GM21390 (cell line): Measurements from ENCODE around the gene TOMM40L.
A peak's percentile ranks its signal among the peaks of the same experiment; 100 is the strongest.
"Not testable (repeated sequence)": the region's sequence is repeated elsewhere in the genome, so short reads cannot be mapped to it uniquely, and the experiment has no call there.

ENCODE experiments used
- ATAC-seq: cut with Tn5 transposase; IDR thresholded peaks from one replicate; pipeline ENCODE4 v1.9.1; 2021; ENCODE audit not compliant: unreplicated experiment

Gene TOMM40L

DNA sequence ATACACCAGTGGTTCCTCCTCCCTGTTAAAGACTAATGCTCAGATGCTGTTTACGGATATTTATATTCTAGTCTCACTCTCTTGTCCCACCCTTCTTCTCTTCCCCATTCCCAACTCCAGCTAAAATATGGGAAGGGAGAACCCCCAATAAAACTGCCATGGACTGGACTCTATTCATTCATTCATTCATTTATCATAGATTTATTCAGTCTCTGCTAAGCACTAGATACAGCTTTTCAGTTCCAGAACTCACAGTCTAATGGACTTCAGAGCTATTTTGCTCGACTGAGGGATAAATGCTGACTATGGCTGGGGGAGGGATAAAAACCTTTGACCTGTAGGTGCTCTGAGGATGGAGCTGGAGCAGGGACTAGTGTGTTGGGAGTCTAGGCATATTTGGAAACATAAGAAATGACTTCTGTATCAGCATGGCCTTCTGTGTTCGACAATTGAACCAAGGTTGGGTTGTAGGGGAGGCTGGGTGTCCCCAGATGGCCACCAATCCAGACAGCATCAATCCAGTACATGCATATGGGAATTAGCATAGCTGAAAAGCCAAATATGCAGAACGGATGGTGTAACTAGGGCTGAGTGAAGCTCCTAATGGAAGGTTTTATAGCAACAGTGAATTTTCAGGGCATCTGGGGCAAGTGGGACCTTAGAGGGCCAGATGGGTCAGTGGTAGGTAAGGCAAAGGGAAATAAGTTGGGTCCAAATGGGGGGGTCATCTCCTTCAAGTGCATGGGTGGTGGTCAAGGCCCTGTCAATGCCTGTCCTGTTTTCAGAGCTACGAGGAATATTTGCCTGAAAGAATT lies 6.6 kb upstream of the TOMM40L start:
- no peak for ATAC-seq

DNA sequence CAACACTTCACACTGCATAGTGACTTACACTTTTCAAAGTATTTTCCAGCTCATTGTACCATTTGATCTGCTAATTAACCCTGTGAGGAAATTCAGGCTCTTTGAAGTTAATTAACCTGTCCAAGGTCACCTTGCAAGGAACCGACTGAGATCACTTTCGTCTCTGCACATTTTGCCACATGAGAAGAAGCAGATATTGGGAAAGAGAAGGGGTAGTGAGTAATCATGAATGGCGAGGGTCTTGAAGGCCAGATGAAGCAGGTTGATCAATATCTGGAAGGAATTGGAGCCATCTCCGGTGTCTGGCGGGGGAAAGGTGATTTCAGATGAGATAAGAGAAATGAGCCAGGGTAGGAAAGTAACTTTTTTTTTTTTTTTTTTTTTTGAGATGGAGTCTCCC lies 5.9 kb upstream of the TOMM40L start:
- ATAC-seq: no peak

DNA sequence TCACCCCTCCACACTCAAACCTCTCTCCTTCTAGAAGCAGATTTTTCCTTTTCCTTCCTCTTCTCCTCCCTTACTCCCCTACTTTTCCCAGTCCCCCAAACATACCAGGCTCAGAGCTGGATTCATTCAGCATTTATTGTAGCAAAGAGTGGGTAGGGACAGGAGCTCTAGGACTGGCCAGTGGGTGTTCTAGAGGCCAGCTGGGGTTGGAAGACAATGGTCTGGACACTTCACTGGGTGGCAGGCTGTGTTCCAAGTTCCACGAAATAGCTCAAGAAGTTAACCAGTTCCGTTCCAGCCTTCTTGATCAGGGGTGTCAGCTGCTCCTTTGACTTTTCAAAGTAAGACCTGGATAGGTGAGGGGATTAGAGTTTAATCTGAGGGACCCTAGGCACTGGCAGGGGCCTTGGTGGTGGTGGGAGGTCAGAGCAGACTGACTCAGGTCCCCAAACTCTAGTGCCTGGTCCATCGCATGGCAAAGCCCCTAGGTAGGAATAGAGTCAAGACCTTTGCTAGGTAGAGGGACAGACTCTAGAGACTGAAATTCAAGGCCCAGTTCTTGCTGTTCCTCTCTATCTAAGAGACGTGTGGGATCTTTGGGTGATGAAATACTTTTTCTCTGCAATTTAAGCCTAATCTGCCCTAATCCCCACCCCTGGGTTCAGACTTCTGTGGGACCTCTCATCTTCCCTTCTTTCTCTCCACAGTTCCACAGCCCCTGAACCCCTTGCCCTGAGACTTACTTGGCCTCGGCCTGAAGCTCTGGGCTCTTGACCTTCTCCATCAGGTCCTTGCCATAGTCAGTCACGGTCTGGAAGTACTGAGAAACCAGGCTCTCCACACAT lies 3.5 kb upstream of the TOMM40L start:
- no peak for ATAC-seq

DNA sequence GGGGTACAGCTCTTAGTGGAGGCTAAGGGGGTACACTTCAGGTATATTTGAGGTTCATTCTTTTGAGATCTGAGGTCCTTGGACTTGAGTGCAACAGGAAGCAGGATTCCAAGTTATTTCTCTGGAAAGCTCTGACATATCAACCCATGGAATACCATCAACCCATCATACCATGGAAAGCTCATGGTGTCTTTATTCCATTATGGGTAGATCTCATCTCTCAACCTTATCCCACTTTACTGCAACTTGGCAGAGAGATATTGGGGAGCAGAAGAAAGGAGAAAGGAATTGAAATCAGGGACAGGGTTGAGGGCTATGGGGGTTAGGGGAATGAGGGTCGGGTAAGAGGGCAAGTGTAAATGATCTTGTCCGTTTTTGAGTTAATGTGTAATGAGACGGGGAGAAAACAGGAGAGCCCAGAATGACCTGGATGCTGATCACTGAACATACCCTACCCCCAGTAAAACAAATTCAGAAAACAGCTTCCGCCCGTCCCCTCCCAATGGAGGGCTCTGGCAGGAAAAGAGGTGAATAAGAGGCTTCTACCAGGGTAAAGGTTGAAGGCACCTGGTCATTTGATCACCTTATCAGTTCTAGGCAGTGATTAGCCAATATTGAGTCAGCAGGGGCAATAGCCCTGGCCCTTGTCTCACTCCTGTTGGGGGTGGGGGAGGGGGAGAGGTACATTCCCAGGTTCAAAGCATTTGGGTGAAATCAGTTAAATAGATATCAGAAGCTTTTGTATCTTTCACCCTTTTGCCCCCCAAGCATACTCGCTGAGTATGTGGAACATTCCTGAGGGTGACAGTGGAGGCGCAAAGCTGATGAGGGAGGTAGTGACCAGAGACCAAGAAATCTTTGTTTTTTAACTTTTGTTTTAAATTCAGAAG lies 1.8 kb upstream of the TOMM40L start:
- ATAC-seq: no peak

DNA sequence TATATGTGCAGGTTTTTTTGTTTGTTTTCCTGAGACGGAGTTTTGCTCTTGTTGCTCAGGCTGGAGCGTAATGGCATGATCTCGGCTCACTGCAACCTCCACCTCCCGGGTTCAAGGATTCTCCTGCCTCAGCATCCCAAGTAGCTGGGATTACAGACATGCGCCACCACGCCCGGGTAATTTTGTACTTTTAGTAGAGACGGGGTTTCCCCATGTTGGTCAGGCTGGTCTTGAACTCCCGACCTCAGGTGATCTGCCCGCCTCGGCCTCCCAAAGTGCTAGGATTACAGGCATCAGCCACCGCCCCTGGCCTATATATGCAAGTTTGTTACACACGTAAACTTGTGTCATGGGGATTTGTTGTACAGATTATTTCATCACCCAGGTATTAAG lies 1.2 kb upstream of the TOMM40L start:
- not testable (repeated sequence) for ATAC-seq

DNA sequence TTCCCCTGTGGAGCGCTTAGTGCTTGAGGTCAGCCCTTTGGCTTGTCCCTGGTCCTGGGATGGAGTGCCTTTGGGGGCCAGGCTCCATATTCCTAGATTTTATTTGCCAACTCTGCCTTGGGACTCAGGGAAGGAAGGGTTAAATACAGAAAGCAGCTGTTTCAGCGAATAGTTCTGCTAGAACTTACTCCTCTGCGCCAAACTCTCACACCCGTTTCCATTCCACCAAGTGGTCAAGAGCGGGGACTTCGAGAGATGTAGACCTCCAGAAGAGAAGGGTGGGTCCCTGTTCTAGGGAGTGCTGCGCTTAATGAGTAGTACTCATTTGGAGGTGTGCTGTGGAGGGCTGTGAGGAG lies 704 bp upstream of the TOMM40L start:
- no peak for ATAC-seq

DNA sequence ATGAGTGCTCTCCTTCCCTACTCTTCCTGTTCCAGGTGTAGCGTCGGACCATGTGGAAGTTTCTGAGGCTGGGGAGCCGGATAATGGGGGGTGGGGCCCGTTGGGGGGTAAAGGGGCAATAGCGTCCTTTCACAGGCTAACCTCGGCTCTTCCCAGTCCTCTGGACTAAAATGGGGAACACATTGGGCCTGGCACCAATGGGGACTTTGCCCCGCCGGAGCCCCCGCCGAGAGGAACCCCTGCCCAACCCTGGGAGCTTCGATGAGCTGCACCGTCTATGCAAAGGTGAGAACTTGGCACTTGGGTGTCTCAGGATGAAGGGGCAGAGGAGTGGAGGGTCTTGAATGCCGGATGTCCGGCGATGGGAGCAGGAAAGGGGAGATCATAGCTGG lies 456 bp downstream of the TOMM40L start:
- ATAC-seq: no peak

DNA sequence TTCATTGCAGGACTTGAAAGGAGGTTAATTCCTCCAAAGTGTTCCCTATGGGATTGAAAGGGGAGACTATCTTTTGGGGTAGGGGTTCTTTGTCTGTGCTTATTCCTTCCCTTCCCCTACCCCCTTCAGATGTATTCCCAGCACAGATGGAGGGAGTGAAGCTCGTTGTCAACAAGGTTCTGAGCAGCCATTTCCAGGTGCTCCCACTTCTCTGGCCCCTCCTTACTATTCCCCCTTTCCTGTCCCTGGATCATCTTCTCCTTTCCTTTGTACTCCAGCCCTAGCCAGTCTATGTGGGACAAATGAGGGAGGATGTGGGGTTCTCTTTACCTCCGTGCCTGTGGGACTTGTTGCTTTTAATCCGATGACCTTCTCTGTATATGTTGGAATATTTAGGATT lies 899 bp downstream of the TOMM40L start:
- ATAC-seq: no peak

DNA sequence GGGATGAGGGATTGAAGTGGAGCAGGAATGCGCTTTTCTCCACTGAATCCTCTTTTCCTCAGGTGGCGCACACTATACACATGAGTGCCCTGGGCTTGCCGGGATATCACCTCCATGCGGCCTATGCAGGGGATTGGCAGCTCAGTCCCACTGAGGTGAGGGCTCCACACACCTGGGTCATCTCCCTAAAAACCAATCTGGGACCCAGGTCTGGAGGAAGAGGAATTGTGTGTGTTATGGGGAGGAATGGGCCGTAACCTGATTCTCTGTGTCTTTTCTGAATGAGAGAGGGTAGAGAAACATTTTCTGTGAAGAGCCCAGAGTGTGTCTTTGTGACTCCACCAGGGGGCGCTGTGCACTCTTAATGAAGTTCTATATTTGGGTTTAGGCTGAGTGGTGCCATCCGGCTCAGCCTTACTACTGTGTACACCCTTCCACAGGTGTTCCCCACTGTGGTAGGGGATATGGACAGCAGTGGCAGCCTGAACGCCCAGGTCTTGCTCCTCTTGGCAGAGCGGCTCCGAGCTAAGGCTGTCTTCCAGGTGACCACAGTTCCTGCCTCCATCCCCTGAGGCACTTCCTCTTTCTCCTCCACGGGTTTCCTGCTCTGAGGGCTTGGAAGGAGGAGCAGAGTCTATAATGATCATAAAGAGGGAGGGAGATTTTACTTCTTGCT lies 1.5 kb downstream of the TOMM40L start:
- peak; percentile 45 for ATAC-seq

DNA sequence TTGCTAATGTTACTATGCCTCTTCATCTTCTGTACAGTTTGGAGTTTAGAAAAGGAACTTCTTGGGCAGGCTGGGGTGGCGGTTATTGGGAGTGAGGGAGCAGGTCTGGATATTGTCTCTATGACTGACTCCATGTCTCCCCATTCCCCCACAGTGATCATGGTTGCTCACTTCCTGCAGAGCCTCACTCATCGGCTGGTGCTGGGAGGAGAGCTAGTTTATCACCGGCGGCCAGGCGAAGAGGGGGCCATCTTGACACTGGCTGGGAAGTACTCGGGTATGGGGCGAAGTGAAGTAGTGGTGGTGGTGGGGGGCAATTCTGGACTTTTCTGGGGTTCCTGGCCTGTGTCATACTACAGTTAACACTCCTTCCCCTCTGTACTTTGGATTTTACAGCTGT lies 2.2 kb downstream of the TOMM40L start:
- no peak for ATAC-seq

DNA sequence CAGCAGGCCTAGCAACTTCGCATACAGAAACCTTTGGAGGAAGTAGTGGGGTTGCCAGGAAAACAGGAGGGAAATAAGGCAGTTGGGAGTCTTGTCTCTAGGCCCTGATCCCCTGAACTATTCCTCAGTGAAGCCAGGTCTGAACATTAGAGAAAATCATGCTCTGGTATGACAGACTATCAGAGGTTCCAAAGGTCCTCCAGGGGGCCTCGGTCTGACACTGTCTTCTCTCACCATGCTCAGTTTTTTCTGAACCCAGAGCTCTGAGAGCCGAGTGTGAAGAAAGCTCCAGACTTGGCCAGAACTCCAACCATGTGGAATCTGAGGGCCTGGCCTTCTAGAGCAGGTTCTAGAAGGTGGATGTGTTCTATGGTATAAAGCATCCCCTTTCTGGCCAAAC lies 4.0 kb downstream of the TOMM40L start:
- no peak for ATAC-seq

DNA sequence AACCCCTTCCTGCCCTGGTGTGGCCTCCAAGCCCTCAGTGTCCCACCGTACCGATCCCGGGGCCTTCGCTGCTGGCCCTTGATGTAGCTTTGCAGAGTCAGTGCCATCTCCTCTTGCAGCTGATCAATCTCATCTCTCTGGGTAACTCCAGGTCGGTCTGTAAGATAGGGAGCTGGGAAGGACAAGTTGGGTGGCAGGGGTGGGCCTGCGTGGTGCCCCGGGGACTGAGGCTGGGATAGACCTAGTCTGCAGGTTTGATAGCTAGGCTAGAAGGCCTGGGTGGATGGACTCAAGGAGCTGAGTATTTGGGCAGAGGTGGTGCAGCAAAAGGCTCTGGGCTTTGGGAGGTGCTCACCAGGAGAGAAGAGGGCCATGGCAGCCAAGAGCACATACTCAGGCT lies 4.9 kb downstream of the TOMM40L start:
- no peak for ATAC-seq

DNA sequence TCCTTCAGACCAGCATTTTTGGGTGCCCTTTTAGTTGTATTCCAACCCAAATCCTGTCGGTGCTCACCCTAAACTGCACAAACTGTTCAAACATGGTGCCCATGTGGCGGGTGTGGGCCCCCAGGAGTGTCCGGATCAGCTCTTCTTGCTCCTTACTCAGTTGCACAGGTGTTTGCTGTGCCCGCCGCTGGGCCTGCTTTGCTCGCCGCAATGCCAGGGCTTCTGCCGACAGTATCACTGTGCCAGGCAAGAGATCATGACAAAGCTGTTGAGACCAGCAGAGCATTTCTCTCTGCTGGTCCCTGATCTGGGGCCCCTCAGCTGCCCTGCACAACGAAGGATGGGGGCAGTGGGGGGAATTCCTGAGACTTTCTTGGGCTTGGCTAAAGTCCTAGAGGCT lies 7.2 kb downstream of the TOMM40L start:
- no peak for ATAC-seq

DNA sequence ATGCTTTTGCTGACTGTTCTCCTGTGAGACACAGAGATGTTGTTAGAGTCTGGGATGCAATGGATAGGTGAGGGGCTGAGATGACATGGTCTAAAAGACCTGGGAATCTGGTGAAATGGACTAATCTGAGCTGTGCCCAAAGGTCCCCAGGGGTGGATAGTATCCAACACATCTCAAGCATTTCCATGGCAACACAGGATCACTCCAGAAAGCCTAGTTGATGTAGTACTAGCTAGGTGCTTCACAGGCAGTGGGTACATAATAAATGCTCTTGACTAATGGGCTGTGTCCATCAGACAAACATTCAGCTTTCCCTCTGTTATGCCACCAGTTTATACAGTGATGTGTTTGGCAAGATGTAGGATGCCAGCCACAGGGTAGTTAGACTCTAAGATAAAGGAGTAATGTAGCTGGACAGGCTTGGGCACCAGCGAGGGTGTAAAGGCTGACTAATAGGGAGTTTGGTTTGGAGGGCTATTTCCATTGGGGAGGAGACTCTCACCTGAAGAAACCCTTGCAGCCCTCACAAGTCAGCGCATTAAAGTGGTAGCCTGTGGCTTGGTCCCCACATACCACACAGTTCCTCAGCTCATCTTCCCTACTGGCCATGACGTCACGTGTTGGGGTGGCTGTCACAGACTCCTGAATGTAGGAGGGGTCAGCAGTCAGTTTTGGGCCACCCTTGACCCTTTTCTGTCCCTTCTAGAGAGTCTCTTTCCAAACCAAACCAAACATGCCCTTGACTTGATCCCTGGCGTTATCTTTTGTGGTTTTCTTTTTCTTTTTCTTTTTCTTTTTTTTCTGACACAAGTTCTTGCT lies 10.3 kb downstream of the TOMM40L start:
- no peak for ATAC-seq

DNA sequence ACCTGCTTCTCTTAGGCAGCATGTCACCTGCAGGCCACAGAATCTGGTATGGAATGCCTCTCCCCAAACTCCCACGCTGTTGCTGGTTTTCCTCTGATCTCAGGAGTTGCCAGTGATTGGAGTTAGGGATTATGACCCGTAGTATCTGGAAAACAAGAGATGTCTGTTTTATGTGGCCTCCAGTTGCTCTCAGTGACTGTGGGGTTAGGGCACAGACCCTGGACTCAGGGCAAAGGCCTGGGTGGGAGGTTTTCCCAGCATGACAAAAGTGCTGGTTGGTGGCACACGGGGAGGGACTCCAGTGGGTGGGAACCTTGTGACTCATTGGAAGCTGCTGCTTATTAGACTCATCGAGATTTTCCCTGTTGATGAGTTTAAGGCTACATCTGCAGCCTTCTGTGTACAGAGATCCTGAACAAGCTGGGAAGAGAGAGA lies 12.2 kb downstream of the TOMM40L start, which contains the start of gene NR1I3:
Gene NR1I3, minus strand, starts transcription at position 165 of the 435 bp plus-strand sequence. CDS start 1,638 bp downstream, outside the sequence.
- no peak for ATAC-seq

DNA sequence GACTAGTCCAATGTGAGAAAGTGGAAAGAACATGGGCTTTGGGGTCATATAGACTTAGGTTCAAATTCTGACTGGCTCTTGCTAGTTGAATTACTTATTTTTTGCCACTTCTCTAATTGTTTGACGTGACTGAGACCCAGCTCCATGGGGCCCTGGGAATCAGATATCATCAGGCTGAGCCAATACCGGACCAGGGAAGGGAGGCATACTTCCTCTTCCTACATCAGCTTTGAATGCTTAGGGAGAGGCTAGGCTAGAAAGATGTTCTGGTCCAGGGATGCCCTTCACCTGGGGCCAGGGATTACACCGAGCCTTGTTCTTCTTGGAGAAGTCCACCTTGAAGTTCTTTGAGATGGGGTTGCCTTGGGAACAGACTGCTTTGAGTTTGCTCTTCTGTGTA lies 15.8 kb downstream of the TOMM40L start:
- ATAC-seq: no peak

DNA sequence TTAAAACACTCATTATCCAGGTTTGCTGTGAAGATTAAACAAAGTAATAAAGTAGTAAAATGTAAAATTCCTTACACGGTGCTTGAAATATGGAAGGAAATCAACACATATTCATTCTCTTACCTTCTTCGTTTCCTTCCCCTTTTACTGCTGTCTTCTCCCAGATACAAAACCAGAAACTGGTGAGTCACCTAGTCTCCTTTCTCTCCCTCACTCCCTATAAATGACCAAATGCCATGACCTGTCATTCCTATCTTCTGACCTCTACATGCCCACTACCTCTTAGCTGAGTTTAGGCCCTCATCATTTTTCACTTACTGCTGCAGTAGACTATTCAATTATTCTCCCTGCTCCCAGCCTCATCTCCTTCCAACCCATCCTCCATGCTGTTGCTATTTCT lies 16.5 kb downstream of the TOMM40L start:
- ATAC-seq: no peak

DNA sequence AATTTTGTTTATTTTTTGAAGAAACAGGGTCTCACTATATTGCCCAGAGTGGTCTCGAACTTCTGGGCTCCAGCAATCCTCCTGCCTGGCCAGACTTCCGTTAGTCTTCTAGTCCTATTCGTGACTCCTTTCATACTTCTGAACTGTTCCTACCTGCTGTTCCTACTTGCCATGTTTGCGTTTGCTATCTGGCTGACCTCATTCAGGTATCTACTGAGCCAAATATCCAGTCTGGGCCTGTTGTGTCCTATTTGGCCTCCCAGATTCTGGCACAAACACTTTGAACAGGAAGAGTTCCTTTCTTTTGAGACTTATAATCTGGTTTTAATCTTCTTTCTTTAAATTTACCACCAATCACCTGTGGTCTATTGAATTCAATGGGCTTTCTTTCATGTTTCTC lies 19.0 kb downstream of the TOMM40L start:
- ATAC-seq: no peak

DNA sequence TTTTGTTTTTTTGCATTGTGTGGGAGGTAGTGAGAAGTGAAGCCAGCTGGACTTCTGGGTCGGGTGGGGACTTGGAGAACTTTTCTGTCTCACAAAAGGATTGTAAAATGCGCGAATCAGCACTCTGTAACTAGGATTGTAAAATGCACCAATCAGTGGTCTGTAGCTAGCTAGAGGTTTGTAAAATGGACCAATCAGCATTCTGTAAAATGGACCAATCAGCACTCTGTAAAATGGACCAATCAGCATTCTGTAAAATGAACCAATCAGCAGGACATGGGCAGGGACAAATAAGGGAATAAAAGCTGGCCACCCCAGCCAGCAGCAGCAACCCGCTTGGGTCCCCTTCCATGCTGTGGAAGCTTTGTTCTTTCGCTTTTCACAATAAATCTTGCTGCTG lies 24.2 kb downstream of the TOMM40L start:
- ATAC-seq: not testable (repeated sequence)

DNA sequence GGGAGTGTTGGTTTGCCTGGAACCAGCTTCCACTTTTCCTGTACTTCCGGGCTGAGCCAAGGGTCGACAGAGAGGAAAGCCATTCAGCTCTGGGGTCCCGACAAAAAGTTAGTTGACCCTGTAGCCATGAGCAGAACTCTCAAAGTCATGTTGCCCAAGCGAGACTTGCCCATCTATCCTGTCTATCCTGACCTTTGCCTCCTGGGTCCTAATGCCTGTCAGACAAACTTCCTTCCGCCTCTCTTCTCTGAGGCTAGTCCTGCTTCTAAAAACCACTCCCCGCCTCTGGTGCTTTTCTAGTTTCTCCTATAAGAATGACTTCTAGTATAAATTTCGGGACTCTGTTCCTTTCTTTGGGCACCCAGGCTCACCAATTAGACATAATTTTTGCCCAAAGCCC lies 25.0 kb downstream of the TOMM40L start:
- ATAC-seq: no peak
